HG03025 (cell line): ENCODE results near the gene ITGA11.

Experiments used
- ATAC-seq: cut with Tn5 transposase; IDR thresholded peaks from one replicate; pipeline ENCODE4 v1.9.1; 2021; ENCODE audit warnings: mild to moderate bottlenecking, moderate library complexity; ENCODE audit not compliant: unreplicated experiment, low FRiP score

ITGA11 gene

DNA sequence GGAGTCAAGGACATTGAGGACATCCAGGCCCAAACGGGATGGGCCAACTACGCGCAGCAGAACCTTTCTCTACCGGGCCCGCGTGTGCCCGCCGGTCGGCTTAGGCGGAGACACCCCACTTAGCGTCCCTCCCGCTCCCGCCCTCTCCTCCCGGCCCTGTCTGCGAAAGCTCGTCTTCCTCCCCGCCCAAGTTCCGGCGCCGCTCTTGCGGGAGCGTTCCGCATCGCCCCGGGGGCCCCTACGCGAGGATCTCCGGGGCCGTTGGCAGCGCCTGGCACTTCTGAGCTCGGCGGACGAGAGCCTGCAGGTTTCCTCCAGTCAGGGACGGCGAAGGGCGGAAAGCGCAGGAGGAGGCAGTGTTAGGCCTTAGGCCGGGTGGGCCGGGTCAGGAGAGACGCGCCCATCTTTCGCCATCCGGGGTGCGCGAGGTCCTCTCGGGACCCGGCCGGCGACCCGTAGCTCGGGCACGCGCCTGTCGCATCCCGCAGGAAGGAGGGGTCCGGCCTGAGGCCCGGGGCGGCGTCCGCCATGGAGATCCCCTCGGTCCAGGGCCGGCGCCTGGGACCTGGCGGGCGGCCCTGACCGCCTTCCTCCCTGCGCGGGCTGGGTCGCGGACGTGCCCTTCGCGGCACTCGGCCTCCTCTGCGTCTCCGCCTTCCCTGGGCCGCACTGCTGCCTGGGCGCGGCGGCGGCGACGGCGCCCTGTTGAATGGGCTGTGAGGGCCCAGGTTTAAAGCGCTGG, 154.2 kb downstream of the ITGA11 start, which contains the start of gene FEM1B:
FEM1B (plus strand) TSS at position 143 of the 742 bp plus-strand sequence. CDS start 673 bp downstream, outside the sequence.
- peak; percentile 70 for ATAC-seq

DNA sequence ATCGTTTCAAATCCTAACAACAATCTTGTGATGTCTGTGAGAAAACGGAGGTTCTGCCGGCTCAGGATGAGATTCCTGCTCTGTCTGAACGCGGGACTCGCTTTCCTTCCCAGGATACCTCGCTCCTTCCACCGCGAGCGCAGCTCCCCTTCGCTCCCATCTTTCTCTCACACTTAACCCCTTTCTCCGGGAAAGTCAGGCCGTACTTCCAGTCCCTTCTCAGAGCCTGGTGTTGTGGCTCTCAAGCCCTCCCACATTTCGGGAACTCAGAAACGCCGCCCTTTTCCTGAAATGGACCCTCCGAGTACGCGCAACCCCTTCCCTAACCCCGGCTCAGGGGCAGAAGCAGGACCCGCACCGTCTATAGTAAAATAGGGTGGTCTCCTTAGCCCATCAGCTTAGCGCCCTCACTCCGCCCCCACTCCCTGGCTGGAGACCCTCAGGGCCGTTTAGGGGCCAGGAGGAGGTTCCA, 154.8 kb downstream of the ITGA11 start:
- peak; percentile 4 for ATAC-seq

DNA sequence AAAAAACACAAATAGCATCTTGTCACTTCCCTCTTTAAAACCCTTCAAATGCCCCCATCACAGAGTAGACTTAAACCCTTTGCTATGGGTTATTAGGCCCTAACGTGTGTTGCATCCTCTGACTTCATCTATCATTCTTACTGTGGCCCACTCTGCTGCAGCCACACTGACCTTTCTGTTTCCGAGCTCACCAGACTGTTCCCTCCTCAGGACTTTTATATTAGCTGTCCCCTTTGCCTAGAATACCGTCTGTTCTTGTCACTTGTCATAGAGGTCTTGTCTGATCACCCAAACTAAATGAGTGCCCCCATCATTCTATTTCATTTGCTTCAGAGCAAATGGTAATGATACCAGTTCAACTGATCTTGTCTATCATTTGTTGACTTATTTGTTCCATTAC, 155.3 kb downstream of the ITGA11 start:
- ATAC-seq = no peak

DNA sequence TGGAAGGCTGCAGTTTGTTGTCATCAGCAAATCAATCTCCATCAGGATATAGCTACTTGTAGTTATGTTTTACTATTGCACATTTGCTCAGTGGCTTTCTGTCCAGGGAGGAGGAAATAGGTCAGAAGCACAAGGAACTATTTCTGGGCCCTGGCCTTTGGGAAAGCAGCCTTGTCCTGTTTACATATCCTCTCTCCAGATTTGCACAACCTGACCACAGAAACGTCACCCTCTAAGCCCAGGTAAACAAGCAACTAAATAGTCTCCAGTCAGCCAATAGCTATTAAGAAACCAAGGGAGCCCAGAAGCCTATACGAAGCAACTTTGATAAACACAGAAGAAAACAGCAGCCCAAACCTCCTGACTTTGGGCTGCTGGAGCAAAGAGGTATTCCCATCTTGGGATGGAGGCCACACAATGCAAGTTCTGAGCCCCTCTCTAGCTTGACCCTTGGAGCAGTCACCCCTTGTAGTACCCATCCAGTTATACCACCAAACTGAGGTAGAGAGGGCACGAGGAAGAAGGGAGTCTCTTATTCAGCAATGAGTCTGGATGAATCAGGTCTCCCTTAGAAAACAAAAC, 156.7 kb downstream of the ITGA11 start:
- no peak for ATAC-seq

DNA sequence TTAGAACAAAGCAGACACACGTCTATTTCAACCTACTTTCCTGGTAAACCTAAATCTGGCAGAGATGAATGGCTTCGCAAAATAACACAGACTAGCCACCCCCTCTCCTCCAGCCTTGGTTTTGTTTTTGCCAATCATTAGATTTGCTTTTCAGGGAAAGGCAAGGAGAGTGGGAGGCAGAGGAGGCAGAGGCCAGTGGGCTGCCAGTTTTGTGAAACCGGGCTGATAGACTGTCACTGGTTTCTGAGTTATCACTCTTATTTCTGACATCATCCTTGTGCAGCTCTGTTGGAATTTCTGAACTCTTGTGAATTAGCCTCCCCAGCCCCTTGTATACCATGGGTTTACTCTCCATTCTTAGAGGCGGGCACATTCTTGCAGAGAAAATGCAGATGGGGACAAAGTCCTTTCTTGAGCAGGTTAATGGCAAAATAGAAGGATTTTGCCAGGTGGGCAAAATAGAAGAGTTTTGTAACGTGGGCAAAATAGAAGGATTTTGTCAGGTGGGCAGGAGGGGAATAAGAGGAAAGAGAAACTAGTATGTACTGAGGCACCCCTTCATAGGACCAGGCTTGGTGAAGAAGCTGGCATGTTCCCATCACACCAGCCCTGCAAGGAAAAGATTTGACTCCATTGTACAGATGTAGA, 157.6 kb downstream of the ITGA11 start:
- ATAC-seq = no peak

DNA sequence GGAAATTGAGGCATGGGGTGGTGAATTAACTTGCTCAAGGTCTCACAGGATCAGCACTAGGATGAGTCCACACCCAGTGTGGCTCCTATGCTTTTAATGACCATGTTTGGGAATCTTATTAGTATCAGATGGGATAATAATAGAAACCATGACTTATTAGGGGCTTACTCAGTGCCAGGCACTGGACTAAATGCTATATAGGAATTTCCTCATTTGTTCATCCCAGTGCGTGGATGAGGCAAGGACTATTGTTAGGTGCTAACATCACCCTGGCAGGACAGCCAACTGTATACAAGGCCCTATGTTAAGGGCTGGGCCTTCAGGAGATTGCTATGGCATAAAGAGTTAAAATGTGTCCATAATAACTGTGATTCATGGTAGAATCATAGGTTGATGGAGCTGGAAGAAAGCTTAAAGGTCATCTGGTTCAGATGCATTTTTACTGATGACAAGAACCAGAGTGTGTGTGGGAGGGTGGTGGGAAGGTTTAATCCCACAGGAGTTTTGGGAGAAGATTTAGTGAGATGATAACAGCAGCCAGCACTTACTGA, 159.2 kb downstream of the ITGA11 start:
- ATAC-seq = no peak

DNA sequence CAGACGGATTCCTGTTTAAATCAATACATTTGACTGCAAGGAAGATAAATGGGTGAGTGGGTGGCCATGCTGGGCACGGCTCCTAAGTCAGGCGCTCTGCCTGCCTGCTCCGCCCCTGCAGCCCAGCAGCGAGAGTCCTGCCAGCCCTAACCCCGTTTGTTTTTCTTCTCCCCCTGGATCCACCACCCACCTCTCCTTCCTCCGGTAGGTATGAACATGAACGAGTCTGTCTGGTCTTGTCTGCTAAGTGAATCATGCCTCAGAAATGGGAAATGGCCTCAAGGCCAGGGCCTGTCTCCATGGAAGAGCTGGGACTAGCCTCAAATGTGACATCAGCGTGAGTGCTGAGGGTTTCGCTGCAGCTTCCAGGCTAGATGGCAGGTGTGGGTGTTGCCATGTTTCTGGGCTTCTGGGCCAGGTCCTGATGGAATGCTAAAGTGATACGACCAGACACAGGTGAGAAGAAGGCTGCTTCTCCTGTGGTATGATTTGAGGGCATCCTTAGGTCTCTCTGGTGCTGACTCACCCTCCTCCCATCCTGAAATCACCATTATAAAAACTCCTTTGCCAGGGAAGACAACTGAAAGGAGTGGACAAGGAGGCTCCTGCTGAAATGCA, 160.0 kb downstream of the ITGA11 start:
- no peak for ATAC-seq

DNA sequence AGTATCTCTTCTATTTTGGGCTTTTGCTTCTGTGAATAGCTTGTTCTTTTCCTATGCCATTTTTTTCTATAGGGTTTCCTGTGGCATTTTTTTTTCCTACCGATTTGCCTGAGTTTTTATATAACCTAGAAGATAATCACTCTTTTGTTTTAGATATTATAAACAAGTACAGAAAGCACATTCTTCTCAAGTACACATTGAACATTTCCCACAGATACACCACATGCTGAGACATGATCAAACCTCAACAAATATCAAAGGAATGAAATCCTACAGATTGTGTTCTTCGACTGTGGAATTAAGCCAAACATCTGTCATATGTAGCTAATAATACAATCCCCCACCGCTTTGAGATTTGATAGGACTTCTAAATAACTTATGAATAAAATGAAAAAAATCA, 163.6 kb downstream of the ITGA11 start:
- ATAC-seq = no peak

DNA sequence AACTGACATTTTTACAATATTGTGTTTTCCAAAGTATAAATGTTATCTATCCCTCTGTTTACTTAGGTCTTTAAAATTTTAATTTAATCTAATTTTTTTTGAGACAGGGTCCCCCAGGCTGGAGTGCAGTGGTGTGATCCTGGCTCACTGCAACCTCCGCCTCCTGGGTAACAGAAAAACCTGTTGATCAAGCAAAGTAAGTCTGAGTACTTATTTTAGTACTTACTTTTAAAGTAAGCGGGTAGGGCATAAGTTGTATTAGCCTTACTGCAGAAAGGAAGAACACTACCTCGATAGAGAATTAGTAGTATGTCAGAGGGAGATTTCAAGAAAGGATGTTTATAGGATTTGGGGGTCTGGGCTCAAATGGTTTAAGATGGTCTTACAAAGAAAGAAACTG, 166.3 kb downstream of the ITGA11 start:
- no peak for ATAC-seq

DNA sequence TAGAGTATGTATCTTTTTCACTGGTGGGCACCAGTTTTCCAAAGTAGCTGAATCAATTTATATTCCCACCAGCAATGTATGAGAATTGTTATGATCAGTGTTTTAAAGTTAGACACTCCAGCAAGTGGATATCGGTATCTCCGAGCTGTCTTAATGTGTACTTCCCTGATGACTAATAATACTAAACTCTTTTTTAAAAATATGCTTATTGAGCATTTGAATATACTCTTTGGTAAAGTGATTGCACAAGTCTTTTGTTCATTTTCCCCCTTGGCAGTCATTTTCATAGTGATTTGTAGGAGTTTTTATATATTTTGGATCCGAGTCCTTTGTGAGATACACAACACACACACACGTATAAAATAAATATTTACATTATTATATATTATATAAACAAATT, 166.9 kb downstream of the ITGA11 start:
- no peak for ATAC-seq

DNA sequence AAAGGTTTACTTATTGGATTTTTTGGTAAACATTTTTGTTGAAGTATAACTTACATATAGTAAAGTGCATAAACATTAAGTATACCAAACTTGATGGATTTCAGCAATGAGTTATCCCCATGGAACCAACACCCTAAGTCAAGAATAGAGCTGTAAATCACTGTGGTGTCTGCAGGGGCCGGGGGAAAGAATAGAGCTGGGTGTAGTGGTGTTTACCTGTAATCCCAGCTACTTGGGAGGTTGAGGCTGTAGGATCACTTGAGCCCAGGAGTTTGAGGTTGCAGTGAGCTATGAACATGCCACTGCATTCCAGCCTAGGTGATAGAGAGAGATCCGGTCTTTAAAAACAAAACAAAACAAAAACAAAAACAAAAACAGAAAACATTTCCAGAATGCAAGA, 167.7 kb downstream of the ITGA11 start:
- no peak for ATAC-seq

DNA sequence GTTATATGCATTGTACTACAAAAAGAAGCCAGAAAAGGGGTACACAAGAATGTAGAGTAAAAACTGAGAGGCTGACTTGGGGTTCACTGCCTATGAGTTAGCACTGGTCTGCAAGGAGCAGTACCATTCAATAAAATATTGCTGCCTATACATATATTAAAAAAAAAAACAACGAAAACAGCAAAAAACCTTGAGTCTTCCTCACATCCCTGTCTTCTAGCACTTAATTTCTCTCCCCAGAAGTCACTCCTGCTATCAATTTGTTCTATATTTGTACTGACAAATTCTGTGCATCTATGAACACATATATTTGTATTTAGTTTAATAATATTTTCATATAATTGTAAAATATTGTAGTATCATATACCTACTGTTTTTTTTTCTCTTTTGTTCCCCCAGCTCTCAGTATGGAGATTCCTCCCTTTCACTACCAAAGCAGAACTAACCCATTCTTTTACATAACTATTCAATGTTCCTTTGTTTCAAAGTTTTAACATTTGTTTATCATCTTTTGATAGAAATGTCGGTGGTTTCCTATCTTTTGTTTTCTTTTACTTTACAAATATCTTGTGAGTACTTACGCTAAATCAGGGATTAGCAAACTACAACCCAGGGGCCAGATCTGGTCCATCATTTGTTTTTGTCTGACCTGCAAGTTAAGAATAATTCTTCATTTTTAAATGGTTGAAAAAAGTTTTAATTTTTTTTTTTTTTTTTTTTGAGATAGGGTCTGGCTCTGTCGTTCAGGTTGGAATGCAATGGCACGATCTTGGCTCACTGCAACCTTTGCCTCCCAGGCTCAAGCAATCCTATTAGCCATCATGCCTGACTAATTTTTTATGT, 169.2 kb downstream of the ITGA11 start:
- no peak for ATAC-seq

DNA sequence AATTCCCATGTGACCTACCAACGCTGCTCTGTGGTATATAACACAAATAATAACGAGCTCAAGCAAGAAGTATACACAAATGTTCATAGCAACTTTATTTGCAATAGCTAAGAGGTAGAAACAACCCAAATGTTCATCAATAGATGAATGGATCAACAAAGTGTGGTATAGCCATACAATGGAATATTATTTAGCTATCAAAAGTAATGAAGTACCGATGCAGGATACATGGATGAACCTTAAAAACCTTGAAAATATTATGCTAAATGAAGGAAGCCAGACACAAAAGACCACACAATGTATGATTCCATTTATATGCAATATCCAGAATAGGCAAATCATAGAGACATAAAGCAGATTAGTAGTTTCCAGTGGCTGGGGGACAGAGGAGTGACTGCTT, 170.0 kb downstream of the ITGA11 start:
- ATAC-seq = no peak

DNA sequence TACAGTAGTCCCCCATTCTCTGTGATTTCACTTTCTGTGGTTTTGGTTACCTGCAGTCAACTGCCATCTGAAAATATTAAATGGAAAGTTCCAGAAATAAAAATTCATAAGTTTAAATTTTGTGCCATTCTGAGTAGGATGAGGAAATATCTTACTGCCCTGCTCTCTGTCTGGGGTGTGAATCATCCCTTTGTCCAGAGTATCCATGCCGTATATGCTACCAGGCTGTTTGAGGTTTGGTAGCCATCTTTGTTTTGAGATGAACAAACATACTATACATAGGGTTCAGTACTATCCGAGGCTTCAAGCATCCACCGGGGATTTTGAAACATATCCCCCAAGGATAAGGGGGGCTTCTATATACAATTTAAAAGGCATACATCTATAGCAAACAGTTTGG, 170.7 kb downstream of the ITGA11 start:
- ATAC-seq = no peak

DNA sequence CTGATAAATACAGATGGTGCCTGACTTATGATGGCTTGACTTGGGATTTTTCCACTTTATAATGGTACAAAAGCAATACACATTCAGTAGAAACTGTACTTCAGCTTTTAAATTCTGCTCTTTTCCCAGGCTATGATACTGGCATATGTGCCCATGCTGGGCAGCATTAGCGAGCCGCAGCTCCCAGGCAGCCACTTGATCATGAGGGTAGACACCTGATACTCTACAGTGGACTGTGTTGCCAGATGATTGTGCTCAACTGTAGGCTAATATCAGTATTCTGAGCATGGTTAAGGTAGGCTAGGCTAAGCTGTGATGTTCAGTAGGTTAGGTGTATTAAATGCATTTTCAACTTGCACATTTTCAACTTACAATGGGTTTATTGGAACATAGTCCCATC, 172.1 kb downstream of the ITGA11 start:
- ATAC-seq = no peak

DNA sequence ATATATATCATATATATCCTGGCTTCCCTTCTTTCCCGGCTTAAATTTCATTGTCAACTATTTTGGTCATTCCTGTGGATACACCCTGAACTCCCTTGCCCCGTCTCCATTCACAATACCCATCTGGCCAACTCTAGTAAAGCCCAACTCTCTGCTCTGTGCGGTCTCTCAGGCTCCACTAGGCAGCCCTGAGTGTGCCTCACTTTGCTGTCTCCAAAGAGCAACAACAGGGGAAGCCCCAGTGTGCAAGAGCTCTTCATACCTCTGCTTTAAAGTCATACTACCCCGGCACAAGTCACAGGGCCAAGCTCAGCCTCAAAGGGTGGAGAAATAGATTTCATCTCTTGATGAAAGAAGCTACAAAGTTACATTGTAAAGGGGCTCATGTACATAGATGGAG, 173.3 kb downstream of the ITGA11 start:
- ATAC-seq = no peak

DNA sequence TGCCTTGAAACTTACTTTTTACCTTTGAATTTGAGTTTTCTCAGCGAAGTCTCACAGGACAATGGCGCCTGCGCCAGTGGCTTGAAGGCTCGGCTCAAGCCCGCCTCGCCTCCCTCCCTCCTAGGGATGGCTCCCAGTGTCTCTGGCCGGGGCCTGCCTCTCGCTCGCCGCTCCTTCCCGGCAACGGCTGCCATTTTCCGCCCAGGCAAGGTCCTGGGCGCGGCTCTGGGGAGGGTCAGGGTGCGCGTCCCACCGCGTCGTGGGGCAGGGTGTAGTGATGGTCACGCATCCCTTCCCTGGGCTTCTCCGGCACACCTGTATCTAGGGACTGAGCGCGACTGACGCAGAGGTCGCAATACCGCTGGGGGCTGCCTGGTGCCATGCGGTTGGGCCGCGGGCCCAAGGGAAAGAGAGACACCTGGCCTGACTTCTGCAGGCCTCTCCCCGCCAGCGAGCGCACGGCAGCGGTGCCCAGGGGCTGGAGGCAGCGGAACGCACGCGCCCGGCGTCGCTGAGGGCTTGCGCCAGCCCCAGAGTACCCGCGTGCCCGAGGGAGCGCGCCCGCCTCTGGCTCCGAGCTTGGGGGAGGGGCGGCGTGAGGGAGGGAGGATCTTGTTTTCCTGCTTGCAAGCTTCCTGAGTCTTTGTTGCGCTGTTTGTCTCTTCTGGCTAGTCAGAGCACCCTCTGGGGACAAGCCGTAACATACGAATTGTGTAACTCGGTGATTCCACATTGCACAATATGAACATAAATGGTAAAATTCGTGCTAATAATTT, 175.1 kb downstream of the ITGA11 start:
- ATAC-seq = no peak

DNA sequence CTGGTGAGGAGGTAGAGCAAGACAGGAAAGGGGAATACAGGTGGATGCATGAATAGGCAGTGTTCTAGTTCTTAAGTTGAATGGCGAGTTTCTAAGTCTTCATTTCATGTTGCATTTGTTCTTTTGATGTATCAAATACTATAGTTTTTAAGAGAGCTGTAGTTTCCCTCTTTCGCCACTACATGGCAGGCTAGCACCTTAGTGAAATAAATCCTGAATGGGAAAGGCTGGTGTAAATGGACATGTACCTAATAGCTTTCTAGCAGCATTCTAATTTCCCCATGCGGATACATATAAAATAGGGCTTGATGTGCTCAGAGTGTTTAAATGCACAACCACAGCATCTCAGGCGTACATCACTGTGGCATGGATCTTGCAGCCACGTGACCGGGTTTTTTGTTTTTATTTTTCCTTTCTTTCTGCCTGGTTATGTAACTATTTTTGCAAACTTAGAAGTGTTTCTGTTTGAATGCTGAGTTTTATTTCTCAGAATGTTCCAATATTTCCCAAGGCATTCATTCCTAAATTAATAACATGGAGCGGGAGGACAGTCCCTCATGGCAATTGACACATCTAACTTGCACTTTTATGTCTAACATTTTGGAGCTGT, 178.9 kb downstream of the ITGA11 start:
- ATAC-seq = no peak
